Activated CD8-positive, alpha-beta memory T cell treated with anti-CD3 and anti-CD28 coated beads for 36 hours (primary cell): Measurements from ENCODE around the gene DBI. TPM values are rescaled to one million over a fixed set of nuclear protein-coding genes. Genes with fewer than 3 reads are reported as not detected.
"Not testable (repeated sequence)": the region's sequence is repeated elsewhere in the genome, so short reads cannot be mapped to it uniquely, and the experiment has no call there.

ENCODE experiments used
- CTCF ChIA-PET: fragments of 350-600 bp; sonication (Branson Sonifier 250); formaldehyde crosslinking; loops from one replicate; lab custom pipeline; 2021; ENCODE audit warnings: antibody characterized with exemption; lab: Charles Lee
- POLR2A ChIA-PET: fragments of 350-600 bp; sonication (Branson Sonifier 250); formaldehyde crosslinking; loops from one replicate; lab custom pipeline; 2021; ENCODE audit warnings: antibody characterized with exemption; lab: Charles Lee
- total RNA-seq, 2 experiments: library from RNA; stranded (reverse); gene quantifications; one replicate each; pipeline ENCODE4 v1.2.3, GENCODE V29; 2021

DBI gene
- total RNA-seq, 2 experiments from 2014 or later: 161 to 169 TPM

GRCh38 chr2:119360423-119360966 is 6.3 kb upstream of the DBI start:
- ChIA-PET POLR2A (no interaction called here), CTCF (no interaction called here)

- CTCF ChIA-PET: no interaction called here
- POLR2A ChIA-PET: no interaction called here
These were observed 2.0 kb upstream of the DBI start for GRCh38 chr2:119364798-119365197.

GRCh38 chr2:119365436-119365835 is 1.3 kb upstream of the DBI start:
- CTCF ChIA-PET: no interaction called here
- POLR2A ChIA-PET: no interaction called here

GRCh38 chr2:119366161-119366648 is 572 bp upstream of the DBI start:
- ChIA-PET CTCF (no interaction called here), POLR2A (interaction anchor here (2.1 kb wide), 1 partner anchor 312 kb away, joined by 7 read pairs; the partner anchor contains the start of gene TMEM177)

- CTCF ChIA-PET: no interaction called here
- POLR2A ChIA-PET: interaction anchor here (2.1 kb wide), 1 partner anchor 311 kb away, joined by 7 read pairs; the partner anchor contains the start of gene TMEM177
These were observed 809 bp downstream of the DBI start for GRCh38 chr2:119367472-119368099.

- ChIA-PET CTCF (no interaction called here), POLR2A (no interaction called here)
These were observed 3.1 kb downstream of the DBI start for GRCh38 chr2:119369845-119370244.

- ChIA-PET POLR2A (no interaction called here), CTCF (no interaction called here)
These were observed 4.3 kb downstream of the DBI start for GRCh38 chr2:119371111-119371510.

- POLR2A ChIA-PET: no interaction called here
- CTCF ChIA-PET: no interaction called here
These were observed 6.2 kb downstream of the DBI start for GRCh38 chr2:119372778-119373568.

- CTCF ChIA-PET, POLR2A ChIA-PET: not testable (repeated sequence)
These were observed 7.3 kb downstream of the DBI start for GRCh38 chr2:119373907-119374745.

GRCh38 chr2:119376406-119376805 is 9.6 kb downstream of the DBI start:
- POLR2A ChIA-PET, CTCF ChIA-PET: not testable (repeated sequence)

- CTCF ChIA-PET: no interaction called here
- POLR2A ChIA-PET: no interaction called here
These were observed 10.0 kb downstream of the DBI start for GRCh38 chr2:119376810-119377209.

GRCh38 chr2:119377294-119377992 is 10.7 kb downstream of the DBI start:
- ChIA-PET POLR2A (no interaction called here), CTCF (no interaction called here)

GRCh38 chr2:119377993-119378345 is 11.2 kb downstream of the DBI start:
- CTCF ChIA-PET: no interaction called here
- POLR2A ChIA-PET: no interaction called here

- ChIA-PET CTCF (no interaction called here), POLR2A (no interaction called here)
These were observed 11.8 kb downstream of the DBI start for GRCh38 chr2:119378566-119378965.

GRCh38 chr2:119383410-119384140 is 16.8 kb downstream of the DBI start:
- POLR2A ChIA-PET: no interaction called here

GRCh38 chr2:119384971-119385370 is 18.2 kb downstream of the DBI start:
- POLR2A ChIA-PET: no interaction called here
- CTCF ChIA-PET: interaction anchor here (0.6 kb wide), 1 partner anchor 553 kb away, joined by 3 read pairs; no protein-coding TSS in a partner anchor

More at GRCh38 chr2:119383410-119384140, 16.8 kb downstream of the DBI start:
- CTCF ChIA-PET: no interaction called here

- CTCF ChIA-PET: interaction anchor here (0.6 kb wide), 1 partner anchor 553 kb away, joined by 3 read pairs; no protein-coding TSS in a partner anchor
- POLR2A ChIA-PET: no interaction called here
These were observed 18.7 kb downstream of the DBI start for GRCh38 chr2:119385466-119385865.

GRCh38 chr2:119387381-119388129 is 20.8 kb downstream of the DBI start:
- CTCF ChIA-PET: no interaction called here
- POLR2A ChIA-PET: no interaction called here
